Adipocyte (in vitro differentiated cells): ENCODE results near the gene TDRD10.

Experiments
- DNase-seq: peaks from one replicate; pipeline ENCODE4 v3.0.0-alpha.2; 2015; ENCODE audit warnings: low read depth
- H3K27me3 ChIP-seq: replicated peaks from 2 replicates; pipeline ENCODE4 v1.7.0; 2013; ENCODE audit warnings: mild to moderate bottlenecking, low read length, moderate library complexity; ENCODE audit not compliant: control insufficient read depth, insufficient read depth
- H3K36me3 ChIP-seq: 2 replicates; pipeline ENCODE4 v1.7.0; 2013; ENCODE audit warnings: low read length, mild to moderate bottlenecking, moderate library complexity; ENCODE audit not compliant: control insufficient read depth, insufficient read depth, severe bottlenecking
- H3K4me1 ChIP-seq: 2 replicates; pipeline ENCODE4 v1.7.0; 2013; ENCODE audit warnings: mild to moderate bottlenecking, low read length, moderate library complexity; ENCODE audit not compliant: control insufficient read depth, insufficient read depth
- H3K4me3 ChIP-seq: 2 replicates; pipeline ENCODE4 v1.7.0; 2013; ENCODE audit warnings: mild to moderate bottlenecking, low read length, moderate library complexity
- H3K9ac ChIP-seq: 2 replicates; pipeline ENCODE4 v1.7.0; 2013; ENCODE audit warnings: mild to moderate bottlenecking, low read length, moderate library complexity
- H3K9me3 ChIP-seq: 2 replicates; pipeline ENCODE4 v1.7.0; 2013; ENCODE audit warnings: mild to moderate bottlenecking, low read length, moderate library complexity; ENCODE audit not compliant: control insufficient read depth

Gene TDRD10

GRCh38 chr1:154586231-154586630, 84.2 kb downstream of the TDRD10 start:
- no peaks in the 10 kb centered on the region for H3K4me1 ChIP-seq
- H3K9me3 ChIP-seq, result no peaks in the 10 kb centered on the region
- H3K9ac ChIP-seq, result no peak overlapping the region
- H3K4me3 ChIP-seq, result no peak overlapping the region
- no peaks in the 10 kb centered on the region for H3K27me3 ChIP-seq
- peaks cover 98% of the 10 kb centered on the region for H3K36me3 ChIP-seq
- no peak for DNase-seq

DNA sequence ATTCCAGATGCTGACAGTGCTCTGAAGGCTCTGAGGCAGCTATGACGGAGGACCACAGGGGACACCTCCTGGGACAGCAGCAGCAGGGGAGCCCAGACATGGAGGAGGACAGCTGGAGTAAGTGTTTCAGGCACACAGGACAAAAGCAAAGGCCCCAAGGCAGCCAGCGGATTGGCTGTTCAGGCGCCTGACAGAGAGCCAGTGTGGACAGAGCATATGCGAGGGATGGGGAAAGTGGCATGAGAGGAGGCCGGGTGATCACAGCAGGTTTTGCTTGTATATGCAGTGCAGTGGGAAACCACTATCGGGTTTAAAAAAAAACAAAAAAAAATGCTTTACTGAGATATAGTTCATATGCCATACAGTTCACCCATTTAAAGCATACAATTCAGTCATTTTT, 84.6 kb downstream of the TDRD10 start:
- no peak overlapping the region for H3K9ac ChIP-seq
- no peak overlapping the region for H3K4me3 ChIP-seq
- H3K36me3 ChIP-seq, result peaks cover 100% of the 10 kb centered on the region
- no peaks in the 10 kb centered on the region for H3K4me1 ChIP-seq
- no peaks in the 10 kb centered on the region for H3K9me3 ChIP-seq
- H3K27me3 ChIP-seq, result no peaks in the 10 kb centered on the region
- no peak for DNase-seq

- H3K4me3 ChIP-seq, result no peak overlapping the region
- peaks cover 99% of the 10 kb centered on the region for H3K36me3 ChIP-seq
- no peak for DNase-seq
- H3K9ac ChIP-seq, result no peak overlapping the region
- no peaks in the 10 kb centered on the region for H3K4me1 ChIP-seq
- no peaks in the 10 kb centered on the region for H3K9me3 ChIP-seq
- no peaks in the 10 kb centered on the region for H3K27me3 ChIP-seq
Measured at GRCh38 chr1:154589780-154590179, 87.8 kb downstream of the TDRD10 start.

DNA sequence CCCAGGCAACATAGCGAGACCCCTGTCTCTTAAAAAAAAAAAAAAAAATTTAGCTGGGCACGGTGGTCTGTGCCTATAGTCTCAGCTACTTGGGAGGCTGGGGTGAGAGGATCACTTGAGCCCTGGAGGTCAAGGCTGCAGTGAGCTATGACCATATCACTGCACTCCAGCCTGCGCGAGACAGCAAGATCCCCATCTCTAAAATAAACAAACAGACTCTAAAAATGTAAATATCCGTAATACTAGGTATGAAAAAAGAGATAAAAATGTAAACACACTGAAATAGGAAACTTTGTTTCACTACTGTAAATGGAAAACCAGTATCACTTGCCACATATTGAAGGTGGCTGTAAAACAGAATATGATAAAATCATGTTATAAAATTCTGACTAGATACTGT, 88.7 kb downstream of the TDRD10 start:
- no peak overlapping the region for H3K9ac ChIP-seq
- peaks cover 99% of the 10 kb centered on the region for H3K36me3 ChIP-seq
- no peak overlapping the region for H3K4me3 ChIP-seq

DNA sequence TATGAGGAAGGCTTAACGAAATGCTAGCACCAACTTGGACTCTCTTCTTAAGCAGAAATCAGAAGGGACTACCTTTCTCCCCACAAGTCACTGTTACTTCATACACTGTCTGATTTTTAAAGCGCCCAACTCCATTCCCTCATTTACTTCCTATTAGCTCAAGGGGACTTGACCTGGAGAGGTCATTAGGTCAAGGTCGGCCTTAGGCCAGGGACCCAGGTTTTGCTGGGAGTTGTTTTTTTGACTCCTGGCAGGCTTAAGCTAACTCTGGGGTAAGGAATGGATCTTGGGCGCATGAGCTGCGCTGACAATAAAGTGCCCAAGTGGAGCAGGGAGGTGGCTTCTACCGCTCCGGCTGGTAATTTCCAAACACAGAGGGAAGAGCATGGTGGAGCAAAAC, 89.2 kb downstream of the TDRD10 start:
- Histone ChIP-seq H3K4me3 (no peak overlapping the region), H3K9ac (no peak overlapping the region), H3K4me1 (no peaks in the 10 kb centered on the region), H3K27me3 (no peaks in the 10 kb centered on the region), H3K9me3 (no peaks in the 10 kb centered on the region), H3K36me3 (peaks cover 99% of the 10 kb centered on the region)
- DNase-seq, result no peak

More for the DNA sequence above, 88.7 kb downstream of the TDRD10 start:
- H3K27me3 ChIP-seq, result no peaks in the 10 kb centered on the region
- no peak for DNase-seq
- no peaks in the 10 kb centered on the region for H3K9me3 ChIP-seq
- H3K4me1 ChIP-seq, result no peaks in the 10 kb centered on the region

GRCh38 chr1:154593390-154593789, 91.4 kb downstream of the TDRD10 start:
- Histone ChIP-seq H3K9ac (no peak overlapping the region), H3K9me3 (no peaks in the 10 kb centered on the region), H3K4me3 (no peak overlapping the region), H3K4me1 (peaks cover 1% of the 10 kb centered on the region), H3K36me3 (peaks cover 98% of the 10 kb centered on the region), H3K27me3 (no peaks in the 10 kb centered on the region)
- DNase-seq, result no peak

- Histone ChIP-seq H3K36me3 (peaks cover 88% of the 10 kb centered on the region), H3K9ac (no peak overlapping the region), H3K9me3 (no peaks in the 10 kb centered on the region), H3K4me1 (peaks cover 16% of the 10 kb centered on the region), H3K27me3 (no peaks in the 10 kb centered on the region), H3K4me3 (no peak overlapping the region)
- DNase-seq, result no peak
Measured at GRCh38 chr1:154594811-154595210, 92.8 kb downstream of the TDRD10 start.

DNA sequence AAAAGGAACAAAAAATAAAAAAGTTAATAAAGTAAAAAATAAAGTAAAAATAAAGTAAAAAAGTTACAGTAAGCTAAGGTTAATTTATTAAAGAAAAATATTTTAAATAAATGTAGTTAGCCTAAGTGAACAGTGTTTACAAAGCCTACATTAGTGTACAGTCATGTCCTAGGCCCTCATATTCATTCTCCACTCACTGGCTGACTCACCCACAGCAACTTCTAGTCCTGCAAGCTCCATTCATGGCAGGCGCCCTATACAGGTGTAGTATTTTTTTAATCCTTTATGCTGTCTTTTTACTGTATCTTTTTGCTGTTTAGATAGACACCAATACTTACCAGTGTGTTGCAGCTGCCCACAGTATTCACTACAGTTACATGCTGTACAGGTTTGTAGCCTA, 93.6 kb downstream of the TDRD10 start:
- Histone ChIP-seq H3K4me3 (no peak overlapping the region), H3K9ac (no peak overlapping the region), H3K27me3 (no peaks in the 10 kb centered on the region), H3K4me1 (peaks cover 17% of the 10 kb centered on the region), H3K36me3 (peaks cover 80% of the 10 kb centered on the region), H3K9me3 (no peaks in the 10 kb centered on the region)
- peak; percentile 12 for DNase-seq
